Anterior cingulate cortex (tissue), 58 donors: ENCODE data around the gene GOLGA1.
"Not testable (repeated sequence)": the region's sequence is repeated elsewhere in the genome, so short reads cannot be mapped to it uniquely, and the experiment has no call there.

Experiments used
- DNase-seq, 58 donors: peaks; one replicate each; lab custom pipeline; 2025; lab: John Stamatoyannopoulos, UW

The GOLGA1 gene

DNA sequence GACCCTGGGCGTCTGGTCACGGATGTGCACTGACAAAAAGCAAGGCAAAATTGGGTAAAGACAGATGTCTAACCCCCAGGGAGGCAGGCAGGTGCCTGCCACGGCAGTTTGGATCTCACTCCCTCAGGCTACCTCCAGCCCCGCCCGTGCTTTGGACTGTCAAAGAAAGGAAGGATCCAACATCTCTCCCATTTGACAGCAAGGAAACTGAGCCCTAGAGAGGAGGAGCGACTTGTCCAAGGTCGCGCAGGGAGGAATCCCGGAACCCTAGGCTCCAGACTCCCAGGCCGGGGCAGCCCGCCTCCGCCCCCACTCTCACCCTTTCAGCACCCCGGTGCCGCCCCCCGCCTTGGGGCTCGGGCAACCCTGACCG lies 376 bp downstream of the GOLGA1 start:
- DNase-seq: peak in 4 of 58 donors; percentile 33 to 69 (median 53)

DNA sequence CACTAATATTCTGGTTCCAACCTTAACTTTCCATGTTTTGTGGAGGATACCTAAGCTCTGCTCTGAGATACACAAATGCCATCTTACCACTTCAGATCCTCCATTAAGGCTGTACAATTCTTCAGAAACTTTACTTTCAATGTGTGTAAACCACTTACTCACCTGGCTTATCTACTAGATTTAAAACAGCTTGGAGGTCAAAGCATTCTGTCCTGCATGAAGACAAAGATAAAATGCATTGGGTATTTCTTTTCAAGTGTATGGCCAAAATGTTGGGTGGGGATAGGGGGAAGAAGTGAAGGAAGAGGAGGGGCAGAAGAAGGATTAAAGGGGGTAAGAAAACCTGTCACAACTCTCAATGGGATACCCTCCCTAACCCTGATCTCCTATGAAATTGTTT lies 939 bp downstream of the GOLGA1 start:
- no peak for DNase-seq

DNA sequence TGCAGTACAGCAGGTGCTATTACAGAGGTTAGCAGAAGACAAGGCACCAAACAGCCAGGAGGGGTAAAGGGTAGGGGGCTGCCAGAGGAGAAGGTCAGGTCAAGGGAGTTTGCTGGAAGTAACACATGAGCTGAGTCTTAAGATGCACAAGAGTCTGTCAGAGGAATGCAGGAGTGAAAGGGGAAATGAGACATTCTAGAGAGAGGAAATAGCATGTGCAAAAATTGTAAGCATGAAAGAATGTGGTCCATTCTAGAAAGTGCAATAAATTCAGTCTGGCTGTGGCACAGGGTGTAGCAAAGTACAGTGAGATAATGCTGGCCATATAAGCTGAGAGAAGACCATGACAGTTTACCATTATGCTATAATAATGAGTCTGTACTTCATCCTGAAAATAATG lies 6.6 kb downstream of the GOLGA1 start:
- no peak for DNase-seq

DNA sequence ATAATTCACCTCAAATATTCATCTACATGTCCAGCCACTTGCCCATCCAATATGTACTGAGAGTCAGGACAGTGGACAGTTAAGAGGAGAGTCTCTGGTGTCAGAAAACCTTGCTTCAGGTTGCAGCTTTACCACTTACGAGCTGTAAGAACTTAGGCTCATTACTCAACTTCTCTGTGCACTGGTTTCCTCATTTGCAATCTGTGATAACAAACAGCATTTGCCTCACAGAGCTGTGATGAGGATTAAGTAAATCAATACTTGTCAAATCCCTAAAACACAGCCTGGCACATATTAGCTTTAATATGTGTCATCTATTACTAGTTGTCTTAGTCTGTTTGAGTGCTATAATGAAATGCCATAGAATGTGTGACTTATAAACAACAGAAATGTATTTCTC lies 8.6 kb downstream of the GOLGA1 start:
- DNase-seq: no peak

DNA sequence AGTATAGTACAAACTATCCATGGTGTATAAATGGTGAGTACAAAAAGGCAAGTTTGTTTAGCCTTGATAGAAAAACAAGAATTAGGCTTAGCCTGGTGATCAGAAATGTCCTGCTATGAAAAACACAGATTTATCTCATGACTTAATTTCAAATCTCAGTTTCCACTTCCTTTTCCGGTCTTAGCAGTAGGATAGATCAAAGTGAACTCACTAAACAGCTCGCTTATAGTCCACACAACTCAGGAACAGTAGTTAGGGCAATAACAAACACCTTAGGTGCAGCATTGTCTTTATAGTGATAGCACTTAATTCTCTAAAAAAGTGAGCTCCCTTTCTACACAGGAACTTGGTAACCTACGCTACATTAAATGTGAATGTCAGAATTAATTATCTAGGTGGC lies 11.4 kb downstream of the GOLGA1 start:
- DNase-seq: no peak

DNA sequence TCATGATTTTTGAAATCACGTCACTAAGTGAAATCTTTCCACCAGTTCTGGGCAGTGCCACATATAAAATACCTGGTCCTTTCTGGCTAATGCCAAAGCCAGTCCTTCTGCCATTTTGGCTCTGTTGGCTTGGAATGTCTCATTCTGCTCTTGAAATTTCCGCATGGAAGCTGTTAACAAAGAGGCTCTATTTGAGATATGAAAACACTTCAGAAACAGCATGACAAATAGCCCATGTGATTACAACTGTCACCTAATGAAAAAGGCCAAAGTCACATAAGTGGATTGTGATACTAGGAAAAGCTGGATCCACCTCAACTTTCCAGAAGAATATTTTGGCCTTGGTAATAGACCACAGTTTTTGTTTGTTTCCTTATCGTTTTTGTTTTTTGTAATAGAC lies 12.8 kb downstream of the GOLGA1 start:
- no peak for DNase-seq

DNA sequence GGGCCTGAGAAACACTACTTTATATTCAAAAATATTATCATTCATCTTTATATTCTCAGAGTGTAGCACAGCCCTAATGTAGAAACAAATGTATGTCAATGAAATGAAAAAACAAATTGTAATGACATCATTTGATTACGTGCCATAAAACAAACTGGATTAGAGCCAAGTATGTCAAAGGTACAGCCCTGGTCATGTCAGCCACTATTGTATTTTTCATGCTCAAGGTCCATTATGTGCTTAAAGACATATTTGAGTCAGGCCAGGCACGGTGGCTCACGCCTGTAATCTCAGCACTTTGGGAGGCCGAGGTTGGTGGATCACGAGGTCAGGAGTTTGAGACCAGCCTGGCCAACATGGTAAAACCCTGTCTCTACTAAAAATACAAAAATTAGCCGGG lies 20.5 kb downstream of the GOLGA1 start:
- DNase-seq: not testable (repeated sequence)

DNA sequence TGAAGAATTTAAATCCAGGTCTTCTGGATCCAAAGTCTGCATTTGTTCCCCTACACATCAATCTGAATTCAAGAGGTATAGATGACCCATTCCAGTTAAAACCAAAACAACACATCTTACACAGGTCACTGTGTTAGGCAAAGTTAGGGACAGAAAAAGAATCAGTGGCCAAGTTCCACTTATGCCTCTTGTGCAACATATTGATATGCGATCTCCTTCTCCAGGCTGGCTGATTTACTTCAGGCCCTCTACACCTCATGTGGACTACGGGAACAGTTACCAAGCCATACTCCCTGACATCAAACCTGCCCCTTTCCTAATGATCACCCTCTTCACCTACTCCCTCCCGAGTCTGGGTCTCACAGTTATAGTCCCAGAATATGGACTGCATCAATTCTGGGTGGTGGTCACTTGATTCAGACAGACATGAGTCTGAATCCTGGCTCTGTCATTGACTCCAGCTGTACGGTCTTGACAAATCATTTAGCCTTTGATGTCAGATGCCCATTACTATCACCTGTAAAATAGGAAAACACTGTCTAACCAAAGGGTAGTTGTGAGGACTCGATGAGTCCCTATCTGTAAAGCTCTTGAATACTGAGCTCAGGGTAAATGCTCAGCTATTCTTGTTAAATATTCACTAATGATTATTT lies 26.0 kb downstream of the GOLGA1 start:
- no peak for DNase-seq

DNA sequence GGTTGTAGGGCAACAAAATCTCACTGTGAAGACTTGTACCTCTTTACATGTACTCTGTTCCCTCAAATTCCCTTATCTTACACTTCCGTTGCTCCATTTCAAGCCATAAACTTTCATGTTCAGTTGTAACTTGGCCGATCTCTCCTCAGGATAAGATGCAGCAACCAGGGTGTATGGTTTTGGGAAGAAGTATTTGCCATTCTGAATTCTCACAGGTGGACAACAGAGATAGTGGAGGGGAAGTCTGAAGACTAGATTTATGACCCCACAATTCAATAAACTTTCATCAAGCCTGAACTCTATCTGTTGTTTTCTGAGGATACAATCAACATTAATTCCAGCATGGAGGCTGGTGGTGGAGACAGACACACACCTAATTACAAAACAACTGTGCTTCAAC lies 27.5 kb downstream of the GOLGA1 start:
- no peak for DNase-seq

DNA sequence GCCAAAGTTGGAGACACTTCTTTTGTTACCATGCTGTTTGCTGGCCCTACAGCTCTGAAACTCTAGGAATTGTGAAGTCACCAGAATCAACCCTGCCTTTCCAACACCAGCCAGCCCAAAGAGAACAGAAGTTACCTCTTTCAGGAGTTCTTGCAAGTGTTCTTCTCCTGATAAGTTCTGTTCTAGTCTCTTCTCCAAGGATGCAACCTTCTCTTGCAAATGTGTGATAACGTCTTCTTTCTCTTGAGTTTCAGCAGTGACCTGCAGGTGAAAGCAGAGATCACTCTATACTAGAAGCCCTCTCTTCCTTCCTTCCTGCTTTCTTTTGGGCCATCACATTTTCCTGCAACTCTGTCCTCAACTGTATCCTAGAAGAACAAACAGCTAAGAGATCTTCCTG lies 29.1 kb downstream of the GOLGA1 start:
- no peak for DNase-seq

DNA sequence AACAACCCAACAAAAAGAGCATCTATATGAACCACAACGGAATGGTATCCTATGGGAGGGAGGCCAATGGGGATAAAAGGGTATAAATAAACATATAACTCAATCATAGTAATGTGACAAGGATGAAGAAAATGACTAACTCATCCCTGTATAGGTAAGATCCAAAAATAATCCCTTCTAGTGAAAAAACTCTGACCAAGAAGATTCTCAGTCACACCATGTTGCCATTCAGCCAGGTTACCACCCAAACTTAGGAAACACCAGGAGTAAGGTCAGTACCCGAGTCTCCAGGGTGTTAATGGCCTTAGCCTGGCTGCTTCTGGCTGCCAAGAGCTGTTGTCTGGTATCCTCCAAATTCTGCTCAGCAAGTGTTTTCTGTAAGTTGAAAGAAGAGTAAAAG lies 32.8 kb downstream of the GOLGA1 start:
- no peak for DNase-seq

DNA sequence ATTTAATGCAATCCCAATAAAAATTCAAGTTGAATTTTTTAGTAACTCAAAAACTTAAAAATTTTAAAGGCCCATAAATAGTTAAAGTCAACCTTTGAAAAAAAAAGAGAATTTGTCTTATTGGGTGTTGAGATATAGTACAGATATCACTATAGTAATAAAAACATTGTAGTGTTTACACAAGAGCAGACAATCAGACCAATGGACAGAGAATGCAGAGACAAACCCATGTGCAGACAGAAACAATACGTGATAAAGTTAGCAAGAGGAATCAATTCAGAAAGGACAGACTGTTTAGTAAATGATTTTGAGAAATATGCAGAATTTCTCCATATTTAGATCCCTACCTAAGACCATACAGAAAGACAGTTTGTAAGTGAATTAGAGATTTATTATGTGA lies 33.9 kb downstream of the GOLGA1 start:
- DNase-seq: no peak

DNA sequence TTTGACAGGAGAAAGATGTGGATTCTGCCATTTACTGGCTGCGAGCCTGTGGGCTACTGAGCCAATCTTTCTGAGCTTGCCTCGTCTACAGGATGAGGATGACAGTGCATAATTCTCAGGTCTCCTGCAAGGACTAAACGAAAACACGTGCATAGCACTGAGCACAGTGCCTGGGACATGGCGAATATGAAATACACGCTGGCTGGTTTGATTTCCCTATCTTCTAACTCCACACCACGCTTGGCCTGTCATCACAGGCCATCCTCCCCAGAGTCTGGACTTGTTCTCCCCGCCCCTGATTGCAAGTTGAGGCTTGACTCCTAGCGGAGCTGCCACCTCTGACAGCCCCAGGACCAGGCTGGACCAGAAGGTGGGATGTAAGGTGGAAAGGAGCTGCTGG lies 41.0 kb downstream of the GOLGA1 start:
- no peak for DNase-seq

DNA sequence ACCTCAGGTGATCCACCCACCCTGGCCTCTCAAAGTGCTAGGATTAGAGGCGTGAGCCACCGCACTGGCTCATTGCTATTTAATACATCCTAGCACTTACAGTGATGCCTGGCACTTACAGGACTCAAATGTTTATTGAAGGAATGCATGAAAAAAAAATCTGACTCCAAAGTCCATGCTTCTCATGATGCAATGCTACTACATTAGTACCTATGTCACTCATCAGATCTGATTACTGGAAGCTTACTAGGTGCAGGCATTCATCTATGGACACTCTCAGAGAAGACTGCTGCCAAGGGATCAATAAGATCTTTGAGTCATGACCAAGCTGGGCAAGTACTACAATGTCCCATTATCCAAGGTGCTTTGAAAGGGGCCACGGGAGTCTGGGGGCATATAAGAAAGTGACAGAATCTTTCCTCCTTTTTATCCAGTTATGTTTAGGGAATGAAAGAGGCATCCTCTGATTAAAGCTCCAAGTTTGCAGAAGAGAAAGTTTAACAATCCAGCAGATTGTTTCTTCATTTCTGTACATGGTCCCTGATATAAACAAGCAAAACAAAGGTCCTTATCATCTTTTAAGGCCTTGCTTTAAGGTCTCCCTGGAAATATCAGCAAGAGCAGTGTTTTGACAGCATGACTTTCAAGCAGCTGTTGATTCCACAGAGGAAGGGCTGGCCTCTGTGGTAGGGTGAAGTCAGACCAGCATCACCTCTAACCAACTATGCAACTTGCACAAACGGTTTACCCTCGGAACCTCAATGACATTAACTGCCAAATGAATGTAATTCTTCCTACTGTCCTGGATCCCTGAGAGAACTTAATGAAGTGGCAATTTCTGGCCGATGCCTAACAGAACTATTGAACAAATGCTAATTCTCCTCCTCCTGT lies 43.1 kb downstream of the GOLGA1 start:
- no peak for DNase-seq

DNA sequence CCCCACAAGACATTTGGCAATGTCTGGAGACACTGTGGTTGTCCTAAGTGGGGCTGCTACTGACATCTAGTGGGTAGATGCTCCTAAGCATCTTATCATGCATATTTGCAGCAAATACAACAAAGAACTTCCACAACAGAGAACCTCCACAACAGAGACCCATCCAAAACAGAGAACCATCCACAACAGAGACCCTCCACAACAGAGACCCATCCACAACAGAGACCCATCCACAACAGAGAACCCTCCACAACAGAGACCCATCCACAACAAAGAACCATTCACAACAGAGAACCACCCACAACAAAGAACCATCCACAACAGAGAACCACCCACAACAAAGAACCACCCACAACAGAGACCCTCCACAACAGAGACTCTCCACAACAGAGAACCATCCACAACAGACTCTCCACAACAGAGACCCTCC lies 46.1 kb downstream of the GOLGA1 start:
- DNase-seq: peak in 13 of 58 donors; percentile 11 to 75 (median 34)

DNA sequence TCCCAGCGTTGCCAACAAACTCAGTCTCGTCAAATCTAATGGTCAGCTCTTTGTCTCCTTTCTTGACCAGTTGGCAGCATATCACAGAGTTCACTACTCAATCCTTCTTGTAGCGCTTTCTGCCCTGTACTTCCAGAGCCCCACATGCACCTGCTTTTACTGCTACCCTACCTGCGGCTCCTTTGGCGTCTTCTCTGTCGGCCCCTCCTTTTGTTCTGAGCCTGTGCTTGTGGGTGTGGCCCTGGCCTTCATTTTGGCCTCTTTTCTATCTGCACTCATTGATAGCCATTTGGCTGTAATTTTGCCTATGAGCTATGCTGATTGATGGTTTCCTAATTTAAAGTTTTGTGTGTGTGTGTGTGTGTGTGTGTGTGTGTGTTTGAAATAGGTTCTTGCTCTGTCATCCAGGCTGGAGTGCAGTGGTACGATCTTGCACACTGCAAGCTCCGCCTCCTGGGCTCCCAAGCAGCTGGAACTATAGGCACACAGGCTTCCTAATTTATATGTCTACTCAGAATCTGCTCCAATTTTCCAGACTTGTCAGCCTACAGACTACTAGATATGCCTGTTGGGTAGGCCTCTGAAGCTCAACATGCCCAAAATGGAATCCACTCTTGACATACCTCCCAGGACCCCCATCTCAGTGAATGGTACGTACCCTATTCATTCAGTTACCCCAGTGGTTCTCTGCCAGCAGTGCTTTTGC lies 46.7 kb downstream of the GOLGA1 start:
- DNase-seq: peak in 19 of 58 donors; percentile 11 to 77 (median 34)

DNA sequence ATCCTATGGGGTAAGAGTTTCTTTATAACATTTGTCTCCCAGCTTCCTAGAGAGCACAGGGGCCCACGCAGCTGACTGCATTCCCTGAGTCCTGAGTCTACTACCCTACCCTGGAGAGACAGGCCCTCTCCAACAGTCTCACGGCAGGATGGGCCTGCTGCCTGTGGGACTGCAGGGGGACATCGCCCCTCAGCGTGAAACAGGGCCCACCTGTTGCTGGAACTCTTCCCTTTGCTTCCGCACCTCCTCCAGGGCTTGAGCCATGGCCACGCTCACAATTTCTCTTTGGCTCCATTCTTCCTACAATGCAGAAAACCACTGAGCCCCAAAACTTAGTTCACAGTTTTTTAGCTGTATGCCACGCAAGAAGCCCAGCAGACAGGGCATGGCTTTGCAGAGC lies 50.7 kb downstream of the GOLGA1 start:
- DNase-seq: no peak

DNA sequence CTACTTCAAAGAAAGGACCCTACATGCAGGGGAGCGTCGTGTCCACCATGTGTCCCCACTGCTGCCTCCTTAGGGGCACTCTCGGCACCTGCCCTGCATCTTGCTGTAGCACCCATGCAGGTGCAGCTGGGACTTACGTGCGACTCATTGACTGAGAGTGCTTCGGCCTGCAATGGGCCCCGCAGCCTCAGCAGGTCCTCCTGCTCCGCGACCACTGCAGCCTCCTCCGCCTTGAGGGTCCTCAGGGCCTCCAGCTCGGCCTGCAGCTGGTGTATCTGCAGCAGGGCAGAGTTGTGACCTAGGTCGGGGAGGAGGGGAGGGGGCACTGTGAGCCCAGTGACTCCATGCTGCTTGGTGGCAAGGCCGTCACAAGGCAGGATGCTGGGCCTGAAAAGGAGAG lies 51.9 kb downstream of the GOLGA1 start:
- DNase-seq: no peak

DNA sequence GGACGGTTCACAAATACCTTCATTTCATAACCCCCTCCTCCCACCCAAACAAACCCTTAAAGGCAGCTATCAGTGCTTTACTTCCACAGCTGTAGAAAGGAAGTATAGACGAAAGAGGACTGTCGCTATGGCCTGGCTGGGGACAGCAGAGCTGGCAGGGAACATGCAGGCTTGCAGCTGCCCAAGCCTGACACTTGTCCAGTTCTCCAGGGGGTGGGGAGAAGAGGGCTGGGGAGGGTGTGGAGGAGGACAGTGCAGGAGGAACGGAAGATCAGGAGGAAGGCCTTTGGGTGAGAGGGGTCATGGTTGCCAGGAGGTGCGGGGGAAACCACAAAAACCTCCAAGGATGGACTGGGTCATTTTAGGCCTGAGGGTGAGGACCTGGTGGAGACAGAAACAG lies 53.1 kb downstream of the GOLGA1 start:
- DNase-seq: no peak

DNA sequence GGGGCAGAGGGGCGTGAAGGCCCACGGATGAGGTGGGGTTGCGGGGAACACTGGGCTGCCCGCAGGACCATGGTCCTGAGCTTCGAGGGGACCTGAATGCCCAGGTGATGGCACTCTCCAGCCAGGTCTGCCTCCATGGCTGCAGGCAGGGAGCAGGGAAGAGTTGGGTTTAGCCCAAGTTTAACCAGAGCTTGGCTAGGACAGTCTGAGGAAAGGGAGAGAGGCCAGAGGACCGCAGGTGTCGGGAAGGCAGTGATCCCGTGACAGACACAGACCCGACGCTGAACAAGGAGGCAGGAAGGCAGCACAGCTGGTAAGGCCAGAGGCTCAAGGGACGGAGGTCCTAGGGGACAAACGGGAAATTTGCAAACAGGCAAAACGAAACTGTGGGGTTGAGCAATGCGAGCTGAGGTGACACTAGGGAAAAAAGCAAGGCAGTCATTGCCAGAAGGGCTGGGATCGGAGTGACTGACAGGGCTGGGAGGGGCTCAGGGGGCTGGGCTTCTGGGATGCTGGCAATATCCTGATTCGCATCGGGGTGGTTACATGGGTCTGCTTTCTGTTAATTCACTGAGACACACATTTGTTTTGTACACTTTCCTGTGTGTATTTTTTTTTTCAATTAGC lies 53.9 kb downstream of the GOLGA1 start:
- DNase-seq: no peak

DNA sequence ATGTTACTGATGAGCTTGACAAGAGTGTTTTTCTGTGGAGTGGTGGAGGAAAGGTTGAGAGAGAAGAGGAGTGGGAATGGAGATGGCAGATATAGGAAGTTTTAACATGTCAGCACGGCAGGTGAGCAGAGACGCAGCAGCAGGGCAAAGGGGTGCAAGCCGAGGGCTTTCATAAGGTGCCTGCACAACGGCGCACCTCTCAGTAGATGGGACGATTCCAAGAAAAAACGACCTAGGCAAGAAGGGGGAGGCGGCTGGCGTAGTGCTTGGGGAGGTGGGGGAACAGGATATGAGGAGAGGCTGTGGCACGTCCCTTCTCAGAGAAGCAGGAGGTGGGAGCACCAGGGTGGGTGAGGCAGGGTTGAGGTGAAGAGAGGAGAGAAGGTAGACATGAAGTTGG lies 54.4 kb downstream of the GOLGA1 start:
- DNase-seq: no peak
